HepG2 (cell line): Measurements from ENCODE around the gene JPH2. TPM values are rescaled to one million over a fixed set of nuclear protein-coding genes. Genes with fewer than 3 reads are reported as not detected.

Experiments used
- ATF6 ChIP-seq: sonication (generic); formaldehyde crosslinking; conservative IDR thresholded peaks from 2 replicates; pipeline ENCODE4 v1.4.0; 2020; ENCODE audit warnings: missing genetic modification reagents
- ATF7 ChIP-seq, 2 experiments: fragments of 450-650 bp in 1 of 2; sonication (generic) in 1 of 2; formaldehyde crosslinking in 1 of 2; IDR thresholded peaks; 2 replicates each; pipeline versions ENCODE4 v1.4.0 to v1.6.1; 2016 to 2020; ENCODE audit warnings: antibody characterized with exemption in 1 of 2, mild to moderate bottlenecking in 1 of 2, missing genetic modification reagents in 1 of 2
- ATRX ChIP-seq: sonication (generic); formaldehyde crosslinking; IDR thresholded peaks from 2 replicates; pipeline ENCODE4 v1.4.0; 2020; ENCODE audit warnings: missing genetic modification reagents, borderline replicate concordance
- ERF ChIP-seq: IDR thresholded peaks from 2 replicates; pipeline ENCODE4 v1.6.1; 2018; ENCODE audit warnings: missing biosample characterization, missing genetic modification reagents
- JUN ChIP-seq: sonication (generic); formaldehyde crosslinking; IDR thresholded peaks from 2 replicates; pipeline ENCODE4 v1.4.0; 2020; ENCODE audit warnings: mild to moderate bottlenecking, missing genetic modification reagents
- MTF1 ChIP-seq: sonication (generic); formaldehyde crosslinking; IDR thresholded peaks from 2 replicates; pipeline ENCODE4 v1.5.0; 2020; ENCODE audit warnings: missing genetic modification reagents
- PATZ1 ChIP-seq: sonication (generic); formaldehyde crosslinking; IDR thresholded peaks from 2 replicates; pipeline ENCODE4 v1.4.0; 2020; ENCODE audit warnings: missing genetic modification reagents
- POLR2G ChIP-seq: fragments of 200-400 bp; formaldehyde crosslinking; IDR thresholded peaks from 2 replicates; pipeline ENCODE4 v1.6.1; 2018; ENCODE audit warnings: mild to moderate bottlenecking, low read depth, low read length, moderate library complexity
- SAFB2 ChIP-seq: sonication (generic); formaldehyde crosslinking; IDR thresholded peaks from 2 replicates; pipeline ENCODE4 v1.5.1; 2020; ENCODE audit warnings: missing genetic modification reagents, low read depth, mild to moderate bottlenecking, borderline replicate concordance
- U2AF2 ChIP-seq: fragments of 200-400 bp; formaldehyde crosslinking; IDR thresholded peaks from 2 replicates; pipeline ENCODE4 v1.6.1; 2017; ENCODE audit warnings: low read depth, mild to moderate bottlenecking, low read length
- ZFP1 ChIP-seq: IDR thresholded peaks from 2 replicates; pipeline ENCODE4 v1.6.1; 2016
- ZNF331 ChIP-seq: sonication (generic); formaldehyde crosslinking; IDR thresholded peaks from 2 replicates; pipeline ENCODE4 v1.4.0; 2020; ENCODE audit warnings: missing genetic modification reagents
- ZNF562 ChIP-seq: sonication (generic); formaldehyde crosslinking; IDR thresholded peaks from 2 replicates; pipeline ENCODE4 v1.8.0; 2022; ENCODE audit warnings: missing genetic modification reagents, borderline replicate concordance
- ZNF570 ChIP-seq: sonication (generic); formaldehyde crosslinking; IDR thresholded peaks from 2 replicates; pipeline ENCODE4 v1.4.0; 2020; ENCODE audit warnings: mild to moderate bottlenecking, missing genetic modification reagents, borderline replicate concordance
- ZNF619 ChIP-seq: sonication (generic); formaldehyde crosslinking; IDR thresholded peaks from 2 replicates; pipeline ENCODE4 v1.4.0; 2020; ENCODE audit warnings: mild to moderate bottlenecking, missing genetic modification reagents
- ZNF709 ChIP-seq: sonication (generic); formaldehyde crosslinking; IDR thresholded peaks from 2 replicates; pipeline ENCODE4 v1.5.0; 2020; ENCODE audit warnings: mild to moderate bottlenecking, missing genetic modification reagents
- polyA plus RNA-seq, 8 experiments: library from polyadenylated mRNA; depleted of rRNA in 3 of 8; stranded (reverse) in 7 of 8; unstranded in 1 of 8; fragments of >200 nt; fragmentation: Illumina TruSeq in 4 of 8; extraction: Trizol in 4 of 8; gene quantifications; 2 replicates each; pipeline versions ENCODE4 v1.2.1 to v1.2.3, GENCODE V29; 2011 to 2016; ENCODE audit warnings: low read depth in 4 of 8, missing spikeins in 1 of 8, mixed read lengths in 1 of 8; ENCODE audit not compliant: insufficient read depth in 1 of 8
- total RNA-seq, 5 experiments: library from RNA; depleted of rRNA; stranded (reverse); fragments of >200 nt; fragmentation: Illumina TruSeq; extraction: Trizol; gene quantifications; 2 replicates each; pipeline ENCODE4 v1.2.3, GENCODE V29; 2016; ENCODE audit warnings: low read depth in 1 of 5
- TF ChIP-seq, protein P1 (sequence below): sonication (generic); formaldehyde crosslinking; IDR thresholded peaks from 2 replicates; pipeline ENCODE4 v1.5.0; 2020; ENCODE audit warnings: mild to moderate bottlenecking, missing genetic modification reagents, moderate library complexity
- TF ChIP-seq, protein P2 (sequence below): sonication (generic); formaldehyde crosslinking; IDR thresholded peaks from 2 replicates; pipeline ENCODE4 v1.4.0; 2020; ENCODE audit warnings: missing genetic modification reagents, borderline replicate concordance
- TF ChIP-seq, protein P3 (sequence below): sonication (generic); formaldehyde crosslinking; IDR thresholded peaks from 2 replicates; pipeline ENCODE4 v1.5.0; 2020; ENCODE audit warnings: missing genetic modification reagents, mild to moderate bottlenecking, borderline replicate concordance

Gene JPH2
- total and polyA plus RNA-seq, 2 of the 13 experiments (the other 11 are each of a cell fraction or from before 2014, with no cell fraction given): 0.42 TPM; not detected in 1

- TF ChIP-seq ATF6 (no peak), ZFP1 (CRISPR knock-in tag) (no peak), ZNF709 (CRISPR knock-in tag) (no peak), MTF1 (no peak), ERF (peak; percentile 42), PATZ1 (no peak), ZNF570 (CRISPR knock-in tag) (no peak), U2AF2 (0 out of 2 replicates have a peak, but pooled peaks have one; percentile 25), ZNF619 (CRISPR knock-in tag) (peak; percentile 77; the same call in 1 of the 2 replicates), POLR2G (no peak), JUN (CRISPR knock-in tag) (0 out of 2 replicates have a peak, but pooled peaks have one; percentile 7), ATRX (CRISPR knock-in tag) (no peak), ATF7 (IDR thresholded peaks at IDR 0.05) (no peak), ATF7 (CRISPR knock-in tag; IDR thresholded peaks at IDR 0.05) (no peak), ZNF562 (CRISPR knock-in tag) (no peak), SAFB2 (no peak), ZNF331 (peak; percentile 45; the same call in 1 of the 2 replicates)
- TF ChIP-seq, protein P1, sequence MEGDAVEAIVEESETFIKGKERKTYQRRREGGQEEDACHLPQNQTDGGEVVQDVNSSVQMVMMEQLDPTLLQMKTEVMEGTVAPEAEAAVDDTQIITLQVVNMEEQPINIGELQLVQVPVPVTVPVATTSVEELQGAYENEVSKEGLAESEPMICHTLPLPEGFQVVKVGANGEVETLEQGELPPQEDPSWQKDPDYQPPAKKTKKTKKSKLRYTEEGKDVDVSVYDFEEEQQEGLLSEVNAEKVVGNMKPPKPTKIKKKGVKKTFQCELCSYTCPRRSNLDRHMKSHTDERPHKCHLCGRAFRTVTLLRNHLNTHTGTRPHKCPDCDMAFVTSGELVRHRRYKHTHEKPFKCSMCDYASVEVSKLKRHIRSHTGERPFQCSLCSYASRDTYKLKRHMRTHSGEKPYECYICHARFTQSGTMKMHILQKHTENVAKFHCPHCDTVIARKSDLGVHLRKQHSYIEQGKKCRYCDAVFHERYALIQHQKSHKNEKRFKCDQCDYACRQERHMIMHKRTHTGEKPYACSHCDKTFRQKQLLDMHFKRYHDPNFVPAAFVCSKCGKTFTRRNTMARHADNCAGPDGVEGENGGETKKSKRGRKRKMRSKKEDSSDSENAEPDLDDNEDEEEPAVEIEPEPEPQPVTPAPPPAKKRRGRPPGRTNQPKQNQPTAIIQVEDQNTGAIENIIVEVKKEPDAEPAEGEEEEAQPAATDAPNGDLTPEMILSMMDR (CRISPR knock-in tag): no peak
- TF ChIP-seq, protein P2, sequence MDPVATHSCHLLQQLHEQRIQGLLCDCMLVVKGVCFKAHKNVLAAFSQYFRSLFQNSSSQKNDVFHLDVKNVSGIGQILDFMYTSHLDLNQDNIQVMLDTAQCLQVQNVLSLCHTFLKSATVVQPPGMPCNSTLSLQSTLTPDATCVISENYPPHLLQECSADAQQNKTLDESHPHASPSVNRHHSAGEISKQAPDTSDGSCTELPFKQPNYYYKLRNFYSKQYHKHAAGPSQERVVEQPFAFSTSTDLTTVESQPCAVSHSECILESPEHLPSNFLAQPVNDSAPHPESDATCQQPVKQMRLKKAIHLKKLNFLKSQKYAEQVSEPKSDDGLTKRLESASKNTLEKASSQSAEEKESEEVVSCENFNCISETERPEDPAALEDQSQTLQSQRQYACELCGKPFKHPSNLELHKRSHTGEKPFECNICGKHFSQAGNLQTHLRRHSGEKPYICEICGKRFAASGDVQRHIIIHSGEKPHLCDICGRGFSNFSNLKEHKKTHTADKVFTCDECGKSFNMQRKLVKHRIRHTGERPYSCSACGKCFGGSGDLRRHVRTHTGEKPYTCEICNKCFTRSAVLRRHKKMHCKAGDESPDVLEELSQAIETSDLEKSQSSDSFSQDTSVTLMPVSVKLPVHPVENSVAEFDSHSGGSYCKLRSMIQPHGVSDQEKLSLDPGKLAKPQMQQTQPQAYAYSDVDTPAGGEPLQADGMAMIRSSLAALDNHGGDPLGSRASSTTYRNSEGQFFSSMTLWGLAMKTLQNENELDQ (CRISPR knock-in tag): peak; percentile 49; the same call in 1 of the 2 replicates
- TF ChIP-seq, protein P3, sequence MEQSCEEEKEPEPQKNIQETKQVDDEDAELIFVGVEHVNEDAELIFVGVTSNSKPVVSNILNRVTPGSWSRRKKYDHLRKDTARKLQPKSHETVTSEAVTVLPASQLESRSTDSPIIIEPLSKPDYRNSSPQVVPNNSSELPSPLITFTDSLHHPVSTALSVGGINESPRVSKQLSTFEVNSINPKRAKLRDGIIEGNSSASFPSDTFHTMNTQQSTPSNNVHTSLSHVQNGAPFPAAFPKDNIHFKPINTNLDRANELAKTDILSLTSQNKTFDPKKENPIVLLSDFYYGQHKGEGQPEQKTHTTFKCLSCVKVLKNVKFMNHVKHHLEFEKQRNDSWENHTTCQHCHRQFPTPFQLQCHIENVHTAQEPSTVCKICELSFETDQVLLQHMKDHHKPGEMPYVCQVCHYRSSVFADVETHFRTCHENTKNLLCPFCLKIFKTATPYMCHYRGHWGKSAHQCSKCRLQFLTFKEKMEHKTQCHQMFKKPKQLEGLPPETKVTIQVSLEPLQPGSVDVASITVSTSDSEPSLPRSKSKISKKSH (CRISPR knock-in tag): peak; percentile 65; the same call in 1 of the 2 replicates
These were observed 22.9 kb upstream of the JPH2 start (continued) for GRCh38 chr20:44209686-44210405.
